Stimulated activated naive CD8-positive, alpha-beta T cell treated with anti-CD3 and anti-CD28 coated beads, Interleukin-15, amount 100 ng/mL, for 72 hours (primary cell): ENCODE data around the gene TMEM150A.
A peak's percentile ranks its signal among the peaks of the same experiment; 100 is the strongest.

ENCODE experiments used
- ATAC-seq: fragments of 150-1000 bp; cut with Tn5 transposase; 2 replicates; pipeline ENCODE4 v1.10.0; 2021; ENCODE audit warnings: mild to moderate bottlenecking, moderate library complexity
- DNase-seq, 2 donors: peaks; one replicate each; pipeline ENCODE4 v3.0.0; 2021 to 2022
- H3K27ac Mint-ChIP-seq, 2 donors: one replicate each; pipeline ENCODE4 v1.8.0; 2022; ENCODE audit warnings: mild to moderate bottlenecking in 2 of 2, mixed read lengths in 2 of 2, moderate library complexity in 2 of 2
- H3K27me3 Mint-ChIP-seq: one replicate; pipeline ENCODE4 v1.8.0; 2022; ENCODE audit warnings: mixed read lengths
- H3K4me1 Mint-ChIP-seq: one replicate; pipeline ENCODE4 v1.8.0; 2022; ENCODE audit warnings: mild to moderate bottlenecking, mixed read lengths
- H3K4me3 Mint-ChIP-seq, 2 donors: one replicate each; pipeline ENCODE4 v1.8.0; 2022; ENCODE audit warnings: mild to moderate bottlenecking in 2 of 2, mixed read lengths in 2 of 2, moderate library complexity in 1 of 2
- H3K9me3 Mint-ChIP-seq, 2 donors: one replicate each; pipeline ENCODE4 v1.8.0; 2022; ENCODE audit warnings: mixed read lengths in 2 of 2

Gene TMEM150A

GRCh38 chr2:85602476-85603234, at the start of gene TMEM150A:
Gene TMEM150A (minus strand): TSS chr2:85602698. CDS start chr2:85601948, 750 bp downstream.
- Mint-ChIP-seq H3K4me1 (peaks cover 52% of the 10 kb centered on the region), H3K9me3 (no peaks in the 10 kb centered on the region), H3K4me3 (peak within 1 kb of the TSS; percentile 88 to 92), H3K27me3 (no peaks in the 10 kb centered on the region), H3K27ac (peak within 1 kb of the TSS; percentile 70 to 87)
- peak; percentile 95 for ATAC-seq
- DNase-seq, result peak; percentile 86 to 87

GRCh38 chr2:85652056-85652455, 49.6 kb upstream of the TMEM150A start:
- Mint-ChIP-seq H3K4me1 (no peaks in the 10 kb centered on the region), H3K4me3 (no peak overlapping the region), H3K27ac (no peak overlapping the region), H3K9me3 (no peaks in the 10 kb centered on the region), H3K27me3 (no peaks in the 10 kb centered on the region)
- no peak for ATAC-seq
- DNase-seq, result no peak

- no peaks in the 10 kb centered on the region for H3K9me3 Mint-ChIP-seq
- H3K4me1 Mint-ChIP-seq, result no peaks in the 10 kb centered on the region
- DNase-seq (no peak), ATAC-seq (no peak)
- H3K27me3 Mint-ChIP-seq, result no peaks in the 10 kb centered on the region
- no peak overlapping the region for H3K27ac Mint-ChIP-seq
- H3K4me3 Mint-ChIP-seq, result no peak overlapping the region
Measured at GRCh38 chr2:85651097-85651496, 48.6 kb upstream of the TMEM150A start.

- H3K4me3 Mint-ChIP-seq, result no peak overlapping the region
- no peak overlapping the region for H3K27ac Mint-ChIP-seq
- H3K4me1 Mint-ChIP-seq, result no peaks in the 10 kb centered on the region
- no peaks in the 10 kb centered on the region for H3K27me3 Mint-ChIP-seq
- ATAC-seq, result no peak
- H3K9me3 Mint-ChIP-seq, result no peaks in the 10 kb centered on the region
- DNase-seq, result no peak
Measured at GRCh38 chr2:85650456-85650855, 48.0 kb upstream of the TMEM150A start.

GRCh38 chr2:85649201-85650190, 47.0 kb upstream of the TMEM150A start:
- Mint-ChIP-seq H3K9me3 (no peaks in the 10 kb centered on the region), H3K4me3 (no peak overlapping the region), H3K27ac (peak overlapping the region in 1 of 2 donors; percentile 7), H3K4me1 (no peaks in the 10 kb centered on the region), H3K27me3 (no peaks in the 10 kb centered on the region)
- DNase-seq (no peak), ATAC-seq (no peak)

GRCh38 chr2:85648619-85649018, 46.1 kb upstream of the TMEM150A start:
- H3K9me3 Mint-ChIP-seq, result no peaks in the 10 kb centered on the region
- ATAC-seq (peak; percentile 50), DNase-seq (no peak)
- no peak overlapping the region for H3K4me3 Mint-ChIP-seq
- H3K27ac Mint-ChIP-seq, result no peak overlapping the region
- H3K27me3 Mint-ChIP-seq, result no peaks in the 10 kb centered on the region
- H3K4me1 Mint-ChIP-seq, result no peaks in the 10 kb centered on the region

- Mint-ChIP-seq H3K27me3 (no peaks in the 10 kb centered on the region), H3K9me3 (no peaks in the 10 kb centered on the region), H3K4me3 (no peak overlapping the region), H3K4me1 (peaks cover 1% of the 10 kb centered on the region), H3K27ac (no peak overlapping the region)
- ATAC-seq (no peak), DNase-seq (no peak)
Measured at GRCh38 chr2:85647823-85648526, 45.5 kb upstream of the TMEM150A start.

GRCh38 chr2:85646166-85646565, 43.7 kb upstream of the TMEM150A start:
- DNase-seq, result no peak
- peaks cover 19% of the 10 kb centered on the region for H3K4me1 Mint-ChIP-seq
- H3K27ac Mint-ChIP-seq, result no peak overlapping the region
- no peak overlapping the region for H3K4me3 Mint-ChIP-seq
- H3K9me3 Mint-ChIP-seq, result no peaks in the 10 kb centered on the region
- H3K27me3 Mint-ChIP-seq, result no peaks in the 10 kb centered on the region
- no peak for ATAC-seq

- H3K9me3 Mint-ChIP-seq, result no peaks in the 10 kb centered on the region
- ATAC-seq, result no peak
- no peak for DNase-seq
- H3K4me1 Mint-ChIP-seq, result peaks cover 19% of the 10 kb centered on the region
- no peak overlapping the region for H3K4me3 Mint-ChIP-seq
- H3K27ac Mint-ChIP-seq, result peak overlapping the region in 1 of 2 donors; percentile 34
- H3K27me3 Mint-ChIP-seq, result no peaks in the 10 kb centered on the region
Measured at GRCh38 chr2:85644909-85645308, 42.4 kb upstream of the TMEM150A start.

GRCh38 chr2:85642725-85643124, 40.2 kb upstream of the TMEM150A start:
- no peaks in the 10 kb centered on the region for H3K27me3 Mint-ChIP-seq
- H3K4me3 Mint-ChIP-seq, result no peak overlapping the region
- peaks cover 19% of the 10 kb centered on the region for H3K4me1 Mint-ChIP-seq
- no peak for DNase-seq
- ATAC-seq, result peak; percentile 86
- peak overlapping the region; percentile 48 to 58 for H3K27ac Mint-ChIP-seq
- H3K9me3 Mint-ChIP-seq, result no peaks in the 10 kb centered on the region

- DNase-seq, result no peak
- ATAC-seq, result no peak
- Mint-ChIP-seq H3K9me3 (no peaks in the 10 kb centered on the region), H3K4me1 (peaks cover 18% of the 10 kb centered on the region), H3K27ac (peak overlapping the region in 1 of 2 donors; percentile 74), H3K27me3 (no peaks in the 10 kb centered on the region), H3K4me3 (no peak overlapping the region)
Measured at GRCh38 chr2:85635636-85636035, 33.1 kb upstream of the TMEM150A start.

- DNase-seq, result no peak
- no peak for ATAC-seq
- H3K4me1 Mint-ChIP-seq, result peaks cover 18% of the 10 kb centered on the region
- H3K4me3 Mint-ChIP-seq, result no peak overlapping the region
- peak overlapping the region; percentile 22 to 57 for H3K27ac Mint-ChIP-seq
- no peaks in the 10 kb centered on the region for H3K9me3 Mint-ChIP-seq
- no peaks in the 10 kb centered on the region for H3K27me3 Mint-ChIP-seq
Measured at GRCh38 chr2:85635011-85635410, 32.5 kb upstream of the TMEM150A start.

- Mint-ChIP-seq H3K27me3 (no peaks in the 10 kb centered on the region), H3K4me3 (no peak overlapping the region), H3K4me1 (peaks cover 28% of the 10 kb centered on the region), H3K9me3 (no peaks in the 10 kb centered on the region), H3K27ac (peak overlapping the region in 1 of 2 donors; percentile 88)
- no peak for ATAC-seq
- no peak for DNase-seq
Measured at GRCh38 chr2:85631316-85631715, 28.8 kb upstream of the TMEM150A start.

- no peaks in the 10 kb centered on the region for H3K27me3 Mint-ChIP-seq
- H3K4me1 Mint-ChIP-seq, result peaks cover 28% of the 10 kb centered on the region
- DNase-seq (peak in 1 of 2 donors; percentile 21), ATAC-seq (peak; percentile 99)
- peak overlapping the region; percentile 52 to 56 for H3K4me3 Mint-ChIP-seq
- peak overlapping the region; percentile 50 to 78 for H3K27ac Mint-ChIP-seq
- H3K9me3 Mint-ChIP-seq, result no peaks in the 10 kb centered on the region
Measured at GRCh38 chr2:85628658-85629057, 26.2 kb upstream of the TMEM150A start.

GRCh38 chr2:85623991-85624390, 21.5 kb upstream of the TMEM150A start:
- Mint-ChIP-seq H3K27me3 (no peaks in the 10 kb centered on the region), H3K4me1 (peaks cover 18% of the 10 kb centered on the region), H3K4me3 (no peak overlapping the region), H3K9me3 (no peaks in the 10 kb centered on the region), H3K27ac (no peak overlapping the region)
- DNase-seq (no peak), ATAC-seq (no peak)
